Hematopoietic multipotent progenitor cell treated with erythropoietin and hydrocortisone succinate and interleukin-3 and kit ligand, for 15 days (in vitro differentiated cells): Measurements from ENCODE around the gene FHOD3.

ENCODE experiments used
- DNase-seq: peaks from one replicate; pipeline ENCODE4 v3.0.0-alpha.2; 2015; ENCODE audit warnings: low spot score

The FHOD3 gene

GRCh38 chr18:36296650-36297416 is 680 bp upstream of the FHOD3 start:
- no peak for DNase-seq

GRCh38 chr18:36298126-36298741 is 721 bp downstream of the FHOD3 start:
- DNase-seq = no peak

GRCh38 chr18:36299015-36299414 is 1.5 kb downstream of the FHOD3 start:
- DNase-seq = no peak

GRCh38 chr18:36300211-36300610 is 2.7 kb downstream of the FHOD3 start:
- DNase-seq = no peak

GRCh38 chr18:36301884-36302283 is 4.4 kb downstream of the FHOD3 start:
- no peak for DNase-seq

- no peak for DNase-seq
Measured at GRCh38 chr18:36302676-36303075, 5.2 kb downstream of the FHOD3 start.

GRCh38 chr18:36303211-36303844 is 5.8 kb downstream of the FHOD3 start:
- no peak for DNase-seq

- no peak for DNase-seq
Measured at GRCh38 chr18:36304723-36305122, 7.2 kb downstream of the FHOD3 start.

GRCh38 chr18:36305375-36305774 is 7.9 kb downstream of the FHOD3 start:
- no peak for DNase-seq

- no peak for DNase-seq
Measured at GRCh38 chr18:36307513-36307912, 10.0 kb downstream of the FHOD3 start.

- no peak for DNase-seq
Measured at GRCh38 chr18:36308711-36309435, 11.4 kb downstream of the FHOD3 start.

GRCh38 chr18:36309436-36310391 is 12.2 kb downstream of the FHOD3 start:
- no peak for DNase-seq

GRCh38 chr18:36311026-36311570 is 13.6 kb downstream of the FHOD3 start:
- no peak for DNase-seq

GRCh38 chr18:36312806-36313395 is 15.4 kb downstream of the FHOD3 start:
- DNase-seq = no peak

- no peak for DNase-seq
Measured at GRCh38 chr18:36314098-36314497, 16.6 kb downstream of the FHOD3 start.

- no peak for DNase-seq
Measured at GRCh38 chr18:36314754-36315153, 17.2 kb downstream of the FHOD3 start.

GRCh38 chr18:36315736-36316135 is 18.2 kb downstream of the FHOD3 start:
- no peak for DNase-seq

GRCh38 chr18:36316246-36316645 is 18.7 kb downstream of the FHOD3 start:
- no peak for DNase-seq

GRCh38 chr18:36321658-36322407 is 24.3 kb downstream of the FHOD3 start:
- no peak for DNase-seq

- DNase-seq = no peak
Measured at GRCh38 chr18:36322408-36322728, 24.9 kb downstream of the FHOD3 start.
